Upper lobe of left lung (tissue), 6 donors: ENCODE measurements around the gene NSMCE1. TPM values are rescaled to one million over a fixed set of nuclear protein-coding genes. Genes with fewer than 3 reads are reported as not detected.

Source experiments
- ATAC-seq, 2 donors: fragments of 200-7000 bp; cut with Tn5 transposase; one replicate each; pipeline ENCODE4 v1.9.1; 2022; ENCODE audit warnings: mild to moderate bottlenecking in 2 of 2, moderate library complexity in 2 of 2; ENCODE audit not compliant: low FRiP score in 2 of 2
- DNase-seq, 2 donors: peaks; one replicate each; pipeline ENCODE4 v3.0.0-alpha.2; 2019 to 2020
- H3K27ac ChIP-seq, 4 donors: fragments of 200-600 bp; sonication (generic); one replicate each; pipeline ENCODE4 v1.5.1; 2016 to 2019
- H3K27me3 ChIP-seq, 4 donors: fragments of 200-600 bp; sonication (generic); one replicate each; pipeline ENCODE4 v1.5.1; 2017 to 2019
- H3K36me3 ChIP-seq, 4 donors: fragments of 200-600 bp; sonication (generic); one replicate each; pipeline ENCODE4 v1.5.1; 2016 to 2019
- H3K4me1 ChIP-seq, 4 donors: fragments of 200-600 bp; sonication (generic); one replicate each; pipeline ENCODE4 v1.5.1; 2018 to 2019
- H3K4me3 ChIP-seq, 4 donors: fragments of 200-600 bp; sonication (generic); one replicate each; pipeline ENCODE4 v1.5.1; 2017 to 2019; ENCODE audit warnings: mild to moderate bottlenecking in 2 of 4, moderate library complexity in 1 of 4
- H3K9me3 ChIP-seq, 4 donors: fragments of 200-600 bp; sonication (generic); one replicate each; pipeline ENCODE4 v1.5.1; 2018 to 2019
- CTCF ChIP-seq, 6 experiments: fragments of 450-650 bp in 4 of 6; fragments of 200-600 bp in 2 of 6; sonication (generic) in 2 of 6; IDR thresholded peaks; one replicate each; pipeline ENCODE4 v1.5.1; 2016 to 2019; ENCODE audit warnings: antibody characterized with exemption in 6 of 6
- EP300 ChIP-seq, 4 donors: sonication (generic); formaldehyde crosslinking; IDR thresholded peaks; one replicate each; pipeline ENCODE4 v1.5.1; 2017; ENCODE audit warnings: antibody characterized with exemption in 4 of 4, control low read depth in 2 of 4
- POLR2A ChIP-seq, 4 donors: fragments of 450-650 bp; IDR thresholded peaks; one replicate each; pipeline ENCODE4 v1.5.1; 2016 to 2017; ENCODE audit warnings: antibody characterized with exemption in 4 of 4, mild to moderate bottlenecking in 2 of 4
- POLR2AphosphoS5 ChIP-seq, 2 donors: sonication (generic); formaldehyde crosslinking; IDR thresholded peaks; one replicate each; pipeline ENCODE4 v1.5.1; 2017; ENCODE audit warnings: antibody characterized with exemption in 2 of 2
- WGBS, 2 donors: methylation state at CpG; one replicate each; pipeline ENCODE4 v1.1.5; 2017 to 2018; 5-methylcytosine and 5-hydroxymethylcytosine counted together
- total RNA-seq, 6 donors: library from RNA; depleted of rRNA in 4 of 6; stranded (reverse); fragments of >200 nt in 4 of 6; gene quantifications; one replicate each; pipeline versions ENCODE4 v1.1.0 to v1.2.1, GENCODE V29; 2016 to 2021
- donor health status: DM: no; HTN: no; CAD: no; lungs with moderate emphysema.
- donor health status: DM: no; HTN: yes; CAD: no; lungs with severe emphysema.

The NSMCE1 gene
- total RNA-seq, 6 donors from 2014 or later = 14.7 to 50.6 (median 31.0) TPM

GRCh38 chr16:27286451-27286850 lies 17.9 kb upstream of the NSMCE1 start:
- DNase-seq (peak in 1 of 2 donors; percentile 32), ATAC-seq (peak; percentile 70 to 88)
- WGBS, 2 donors = 50 to 68% methylated on average over 4 of the region's 4 CpGs
- Histone ChIP-seq H3K4me3 (no peak overlapping the region), H3K27me3 (no peaks in the 10 kb centered on the region), H3K27ac (peak overlapping the region; percentile 32 to 77 (median 41)), H3K4me1 (peaks cover 0 to 7% (median 2%) of the 10 kb centered on the region in 4 donors), H3K36me3 (no peaks in the 10 kb centered on the region), H3K9me3 (no peaks in the 10 kb centered on the region)
- TF ChIP-seq CTCF (IDR thresholded peaks at IDR 0.05) (no peak), EP300 (IDR thresholded peaks at IDR 0.05) (no peak), POLR2AphosphoS5 (IDR thresholded peaks at IDR 0.05) (no peak), POLR2A (IDR thresholded peaks at IDR 0.05) (no peak)

- Histone ChIP-seq H3K9me3 (no peaks in the 10 kb centered on the region), H3K27me3 (no peaks in the 10 kb centered on the region), H3K27ac (peak overlapping the region in 3 of 4 donors; percentile 2 to 77 (median 45)), H3K36me3 (no peaks in the 10 kb centered on the region), H3K4me1 (peaks cover 0 to 7% (median 2%) of the 10 kb centered on the region in 4 donors), H3K4me3 (no peak overlapping the region)
- DNase-seq = peak in 1 of 2 donors; percentile 66
- WGBS, 2 donors = 68 to 69% methylated on average over 5 to 6 of the region's 6 CpGs
- TF ChIP-seq POLR2A (IDR thresholded peaks at IDR 0.05) = no peak
- TF ChIP-seq EP300 (IDR thresholded peaks at IDR 0.05) = no peak
- TF ChIP-seq CTCF (IDR thresholded peaks at IDR 0.05) = no peak
- TF ChIP-seq POLR2AphosphoS5 (IDR thresholded peaks at IDR 0.05) = no peak
- peak; percentile 44 to 84 for ATAC-seq
Observed at GRCh38 chr16:27285676-27286196, 17.2 kb upstream of the NSMCE1 start.

GRCh38 chr16:27284865-27285675 lies 16.5 kb upstream of the NSMCE1 start:
- WGBS, 2 donors = 84 to 85% methylated on average over 7 of the region's 7 CpGs
- TF ChIP-seq POLR2AphosphoS5 (IDR thresholded peaks at IDR 0.05) (no peak), POLR2A (IDR thresholded peaks at IDR 0.05) (no peak), CTCF (IDR thresholded peaks at IDR 0.05) (no peak), EP300 (IDR thresholded peaks at IDR 0.05) (no peak)
- ATAC-seq = no peak
- no peaks in the 10 kb centered on the region for H3K36me3 ChIP-seq
- peaks cover 0 to 7% (median 2%) of the 10 kb centered on the region in 4 donors for H3K4me1 ChIP-seq
- H3K27me3 ChIP-seq = no peaks in the 10 kb centered on the region
- H3K4me3 ChIP-seq = no peak overlapping the region
- H3K9me3 ChIP-seq = no peaks in the 10 kb centered on the region
- no peak overlapping the region for H3K27ac ChIP-seq
- no peak for DNase-seq

GRCh38 chr16:27281243-27281642 lies 12.7 kb upstream of the NSMCE1 start:
- TF ChIP-seq EP300 (IDR thresholded peaks at IDR 0.05) (no peak), CTCF (IDR thresholded peaks at IDR 0.05) (no peak), POLR2AphosphoS5 (IDR thresholded peaks at IDR 0.05) (no peak), POLR2A (IDR thresholded peaks at IDR 0.05) (no peak)
- H3K4me1 ChIP-seq = peaks cover 0 to 3% (median 0%) of the 10 kb centered on the region in 4 donors
- no peak overlapping the region for H3K27ac ChIP-seq
- H3K27me3 ChIP-seq = no peaks in the 10 kb centered on the region
- H3K9me3 ChIP-seq = no peaks in the 10 kb centered on the region
- H3K4me3 ChIP-seq = no peak overlapping the region
- no peak for ATAC-seq
- H3K36me3 ChIP-seq = no peaks in the 10 kb centered on the region
- no peak for DNase-seq
- 73 to 81% methylated on average over 7 of the region's 7 CpGs for WGBS, 2 donors
